DOHH2 (cell line): ENCODE results near the gene CDKN2B-AS1.

Experiments
- H3F3A ChIP-seq: fragments of 200-600 bp; sonication (generic), shearing (Covaris generic); 2 replicates; pipeline ENCODE4 v1.6.0; 2016; ENCODE audit warnings: antibody characterized with exemption, mild to moderate bottlenecking; ENCODE audit not compliant: control insufficient read depth, insufficient read depth
- H3K27ac ChIP-seq: fragments of 200-600 bp; sonication (generic); 2 replicates; pipeline ENCODE4 v1.5.1; 2014; ENCODE audit warnings: low read depth, mild to moderate bottlenecking, low read length, moderate library complexity
- H3K27me3 ChIP-seq: fragments of 200-600 bp; sonication (generic); 2 replicates; pipeline ENCODE4 v1.6.1; 2014; ENCODE audit warnings: mild to moderate bottlenecking, low read length, mixed read lengths; ENCODE audit not compliant: control insufficient read depth
- H3K36me3 ChIP-seq: fragments of 200-600 bp; sonication (generic); 2 replicates; pipeline ENCODE4 v1.6.1; 2014; ENCODE audit warnings: mild to moderate bottlenecking, low read length, moderate library complexity, mixed read lengths; ENCODE audit not compliant: control insufficient read depth
- H3K4me1 ChIP-seq: fragments of 200-600 bp; sonication (generic); 2 replicates; pipeline ENCODE4 v1.6.1; 2014; ENCODE audit warnings: mild to moderate bottlenecking, low read length, mixed read lengths; ENCODE audit not compliant: control insufficient read depth
- H3K4me2 ChIP-seq: fragments of 200-600 bp; sonication (generic); 2 replicates; pipeline ENCODE4 v1.6.0; 2014; ENCODE audit warnings: mild to moderate bottlenecking, low read length, moderate library complexity
- H3K4me3 ChIP-seq: fragments of 200-600 bp; sonication (generic); 2 replicates; pipeline ENCODE4 v1.5.1; 2014; ENCODE audit warnings: mild to moderate bottlenecking, low read length, mixed read lengths
- H3K79me2 ChIP-seq: fragments of 200-600 bp; sonication (generic); 2 replicates; pipeline ENCODE4 v1.6.1; 2014; ENCODE audit warnings: mild to moderate bottlenecking, low read length, mixed read lengths; ENCODE audit not compliant: control insufficient read depth
- H3K9me2 ChIP-seq: fragments of 200-600 bp; sonication (generic); replicated peaks from 2 replicates; pipeline ENCODE4 v1.6.1; 2014; ENCODE audit warnings: mild to moderate bottlenecking, low read length, mixed read lengths; ENCODE audit not compliant: control insufficient read depth
- H3K9me3 ChIP-seq: fragments of 200-600 bp; sonication (generic); 2 replicates; pipeline ENCODE4 v1.6.1; 2014; ENCODE audit warnings: antibody characterized with exemption, low read length, mixed read lengths; ENCODE audit not compliant: control insufficient read depth, insufficient read depth
- H4K20me1 ChIP-seq: fragments of 200-600 bp; sonication (generic); 2 replicates; pipeline ENCODE4 v1.6.0; 2014; ENCODE audit warnings: low read depth, mild to moderate bottlenecking, antibody characterized with exemption, low read length, moderate library complexity; ENCODE audit not compliant: control insufficient read depth, insufficient read depth
- CTCF ChIP-seq: fragments of 200-600 bp; sonication (generic); IDR thresholded peaks from one replicate; pipeline ENCODE4 v1.5.1; 2014; ENCODE audit warnings: antibody characterized with exemption, mild to moderate bottlenecking, low read depth, low read length; ENCODE audit not compliant: poor library complexity, severe bottlenecking
- EZH2phosphoT487 ChIP-seq: fragments of 200-600 bp; sonication (generic); IDR thresholded peaks from 2 replicates; pipeline ENCODE4 v1.6.1; 2017; ENCODE audit warnings: borderline replicate concordance, mild to moderate bottlenecking, antibody characterized with exemption, low read length, moderate library complexity, mixed read lengths

The CDKN2B-AS1 gene

GRCh38 chr9:22111954-22112247 is 117.3 kb downstream of the CDKN2B-AS1 start:
- Histone ChIP-seq H3K27me3 (no peaks in the 10 kb centered on the region), H3K4me1 (no peaks in the 10 kb centered on the region), H3K79me2 (no peaks in the 10 kb centered on the region), H3K27ac (no peak overlapping the region), H3K4me3 (no peak overlapping the region), H3K9me2 (no peaks in the 10 kb centered on the region), H3K4me2 (no peak overlapping the region), H3K36me3 (no peaks in the 10 kb centered on the region), H3F3A (no peaks in the 10 kb centered on the region), H3K9me3 (no peaks in the 10 kb centered on the region), H4K20me1 (no peaks in the 10 kb centered on the region)
- TF ChIP-seq EZH2phosphoT487 = no peak
- no peak for TF ChIP-seq CTCF

- Histone ChIP-seq H3K4me1 (no peaks in the 10 kb centered on the region), H3K27ac (no peak overlapping the region)
Measured at GRCh38 chr9:22112870-22113821, 118.6 kb downstream of the CDKN2B-AS1 start.

GRCh38 chr9:22114956-22115355 is 120.4 kb downstream of the CDKN2B-AS1 start:
- no peaks in the 10 kb centered on the region for H3K9me2 ChIP-seq
- H3K4me1 ChIP-seq = no peaks in the 10 kb centered on the region
- no peak overlapping the region for H3K4me2 ChIP-seq
- H4K20me1 ChIP-seq = no peaks in the 10 kb centered on the region
- H3F3A ChIP-seq = no peaks in the 10 kb centered on the region
- H3K4me3 ChIP-seq = no peak overlapping the region
- H3K27me3 ChIP-seq = no peaks in the 10 kb centered on the region
- H3K79me2 ChIP-seq = no peaks in the 10 kb centered on the region
- no peaks in the 10 kb centered on the region for H3K36me3 ChIP-seq
- H3K9me3 ChIP-seq = no peaks in the 10 kb centered on the region
- no peak overlapping the region for H3K27ac ChIP-seq
- TF ChIP-seq CTCF = no peak
- TF ChIP-seq EZH2phosphoT487 = no peak

More at GRCh38 chr9:22112870-22113821, 118.6 kb downstream of the CDKN2B-AS1 start:
- H3K9me3 ChIP-seq = no peaks in the 10 kb centered on the region
- H3K36me3 ChIP-seq = no peaks in the 10 kb centered on the region
- H3K4me3 ChIP-seq = no peak overlapping the region
- no peak overlapping the region for H3K4me2 ChIP-seq
- no peaks in the 10 kb centered on the region for H3K27me3 ChIP-seq
- H3K9me2 ChIP-seq = no peaks in the 10 kb centered on the region
- H3K79me2 ChIP-seq = no peaks in the 10 kb centered on the region
- TF ChIP-seq CTCF = no peak
- no peak for TF ChIP-seq EZH2phosphoT487
- no peaks in the 10 kb centered on the region for H4K20me1 ChIP-seq
- H3F3A ChIP-seq = no peaks in the 10 kb centered on the region
